NCI-H524 treated with DMSO at 0.1 percent for 48 hours (cell line): ENCODE data around the gene TMEM147.

ENCODE experiments used
- DNase-seq: peaks from one replicate; lab custom pipeline; 2025; lab: John Stamatoyannopoulos, UW

The TMEM147 gene

GRCh38 chr19:35519291-35519690 is 26.1 kb upstream of the TMEM147 start:
- no peak for DNase-seq

GRCh38 chr19:35521124-35521743 is 24.2 kb upstream of the TMEM147 start:
- no peak for DNase-seq

- no peak for DNase-seq
Observed at GRCh38 chr19:35522745-35523327, 22.6 kb upstream of the TMEM147 start.

- no peak for DNase-seq
Observed at GRCh38 chr19:35524181-35524837, 21.1 kb upstream of the TMEM147 start.

- no peak for DNase-seq
Observed at GRCh38 chr19:35525873-35526272, 19.6 kb upstream of the TMEM147 start.

- DNase-seq = no peak
Observed at GRCh38 chr19:35528218-35529038, 17.0 kb upstream of the TMEM147 start, which contains the start of gene SBSN. TSS of gene SBSN (minus strand) at chr19:35528311. CDS start at chr19:35528281, 30 bp downstream.

- DNase-seq = no peak
Observed at GRCh38 chr19:35529241-35530218, 15.9 kb upstream of the TMEM147 start.

GRCh38 chr19:35531291-35531690 is 14.1 kb upstream of the TMEM147 start:
- DNase-seq = no peak

- DNase-seq = no peak
Observed at GRCh38 chr19:35533201-35533821, 12.1 kb upstream of the TMEM147 start, which contains the start of gene GAPDHS. TSS of gene GAPDHS (plus strand) at chr19:35533456. CDS start at chr19:35533528, 72 bp downstream.

GRCh38 chr19:35533822-35534392 is 11.5 kb upstream of the TMEM147 start:
- no peak for DNase-seq

- no peak for DNase-seq
Observed at GRCh38 chr19:35534803-35535480, 10.5 kb upstream of the TMEM147 start.

- no peak for DNase-seq
Observed at GRCh38 chr19:35539314-35539713, 6.1 kb upstream of the TMEM147 start.

- DNase-seq = no peak
Observed at GRCh38 chr19:35539850-35540249, 5.6 kb upstream of the TMEM147 start.

- no peak for DNase-seq
Observed at GRCh38 chr19:35540356-35540927, 5.0 kb upstream of the TMEM147 start.

- no peak for DNase-seq
Observed at GRCh38 chr19:35542209-35542608, 3.2 kb upstream of the TMEM147 start.

- no peak for DNase-seq
Observed at GRCh38 chr19:35543280-35544109, 1.9 kb upstream of the TMEM147 start.

- no peak for DNase-seq
Observed at GRCh38 chr19:35544110-35544802, 1.2 kb upstream of the TMEM147 start.

- DNase-seq = no peak
Observed at GRCh38 chr19:35545855-35546381, 492 bp downstream of the TMEM147 start.
